GM19372 (cell line): ENCODE data around the gene EPB41L4A.

Experiments
- ATAC-seq: cut with Tn5 transposase; IDR thresholded peaks from one replicate; pipeline ENCODE4 v1.9.1; 2021; ENCODE audit warnings: mild to moderate bottlenecking, low read depth, moderate library complexity; ENCODE audit not compliant: unreplicated experiment

EPB41L4A gene

GRCh38 chr5:112174959-112175594 lies 244.0 kb downstream of the EPB41L4A start:
- peak; percentile 82 for ATAC-seq

- ATAC-seq, result no peak
These were observed 253.0 kb downstream of the EPB41L4A start for GRCh38 chr5:112165897-112166737.

GRCh38 chr5:112165399-112165798 lies 253.7 kb downstream of the EPB41L4A start:
- ATAC-seq, result no peak

- ATAC-seq, result no peak
These were observed 255.6 kb downstream of the EPB41L4A start for GRCh38 chr5:112163435-112163834.

- ATAC-seq, result no peak
These were observed 257.7 kb downstream of the EPB41L4A start for GRCh38 chr5:112161392-112161748.

- ATAC-seq, result peak; percentile 97
These were observed 258.3 kb downstream of the EPB41L4A start for GRCh38 chr5:112160652-112161391.

GRCh38 chr5:112159435-112159834 lies 259.6 kb downstream of the EPB41L4A start:
- ATAC-seq, result no peak

- no peak for ATAC-seq
These were observed 262.9 kb downstream of the EPB41L4A start for GRCh38 chr5:112156211-112156610.

GRCh38 chr5:112154940-112155686 lies 264.0 kb downstream of the EPB41L4A start:
- no peak for ATAC-seq

- ATAC-seq, result no peak
These were observed 269.4 kb downstream of the EPB41L4A start for GRCh38 chr5:112149727-112150126.

- peak; percentile 77 for ATAC-seq
These were observed 272.5 kb downstream of the EPB41L4A start for GRCh38 chr5:112146323-112147226.

GRCh38 chr5:112143690-112144089 lies 275.4 kb downstream of the EPB41L4A start:
- no peak for ATAC-seq

GRCh38 chr5:112142769-112143270 lies 276.3 kb downstream of the EPB41L4A start:
- no peak for ATAC-seq

- ATAC-seq, result no peak
These were observed 277.5 kb downstream of the EPB41L4A start for GRCh38 chr5:112141582-112141981.

GRCh38 chr5:112138526-112138925 lies 280.6 kb downstream of the EPB41L4A start:
- ATAC-seq, result no peak

- no peak for ATAC-seq
These were observed 282.3 kb downstream of the EPB41L4A start for GRCh38 chr5:112136773-112137172.

- ATAC-seq, result no peak
These were observed 291.2 kb downstream of the EPB41L4A start for GRCh38 chr5:112127861-112128260.

GRCh38 chr5:112126982-112127381 lies 292.1 kb downstream of the EPB41L4A start:
- ATAC-seq, result no peak

GRCh38 chr5:112125903-112126302 lies 293.2 kb downstream of the EPB41L4A start:
- no peak for ATAC-seq
